HCT116 (cell line): ENCODE measurements around the gene ZNF592.

ENCODE experiments used
- FOSL1 ChIP-seq: IDR thresholded peaks from 2 replicates; pipeline ENCODE4 v1.6.1; 2012; ENCODE audit warnings: low read depth
- POLR2A ChIP-seq: IDR thresholded peaks from 2 replicates; pipeline ENCODE4 v1.7.0; 2011; ENCODE audit warnings: borderline replicate concordance; ENCODE audit not compliant: insufficient read depth, insufficient read length; ENCODE audit errors: extremely low read depth

DNA sequence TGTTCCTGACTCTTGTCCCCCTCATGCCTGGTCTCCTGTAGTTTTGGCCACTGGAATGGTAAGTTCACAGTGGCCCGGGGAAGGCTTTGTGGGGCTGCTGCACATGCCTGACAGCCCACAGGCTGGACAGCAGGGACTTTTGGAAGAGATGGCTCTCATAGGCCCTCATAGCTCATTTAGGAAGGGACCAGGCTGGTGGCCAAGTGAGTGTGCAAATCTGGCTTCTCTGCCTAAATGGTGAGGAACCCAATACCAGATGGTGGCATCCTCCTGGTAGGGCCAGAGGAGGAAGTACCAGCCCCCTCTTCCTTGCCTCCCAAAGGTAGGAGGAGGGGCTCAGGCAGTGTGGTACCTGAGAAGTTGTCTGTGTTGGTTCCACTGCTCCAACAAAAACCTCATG is 94.4 kb downstream of the ZNF592 start:
- no peak for TF ChIP-seq FOSL1
- no peak for TF ChIP-seq POLR2A
